Islet precursor cell (in vitro differentiated cells): ENCODE data around the gene KDM4C.
A peak's percentile ranks its signal among the peaks of the same experiment; 100 is the strongest.
"Not testable (repeated sequence)": the region's sequence is repeated elsewhere in the genome, so short reads cannot be mapped to it uniquely, and the experiment has no call there.

Source experiments
- DNase-seq: peaks from one replicate; pipeline ENCODE4 v3.0.0-alpha.2; 2018

KDM4C gene

GRCh38 chr9:7180247-7180646, 422.5 kb downstream of the KDM4C start:
- no peak for DNase-seq

DNA sequence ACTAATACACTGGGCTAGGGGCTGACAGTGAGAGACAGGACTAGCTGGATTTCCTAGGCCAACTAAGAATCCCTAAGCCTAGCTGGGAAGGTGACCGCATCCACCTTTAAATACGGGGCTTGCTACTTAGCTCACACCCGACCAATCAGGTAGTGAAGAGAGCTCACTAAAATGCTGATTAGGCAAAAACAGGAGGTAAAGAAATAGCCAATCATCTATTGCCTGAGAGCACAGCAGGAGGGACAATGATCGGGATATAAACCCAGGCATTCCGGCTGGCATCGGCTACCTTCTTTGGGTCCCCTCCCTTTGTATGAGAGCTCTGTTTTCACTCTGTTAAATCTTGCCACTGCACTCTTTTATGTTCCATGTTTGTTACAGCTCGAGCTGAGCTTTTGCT, 425.4 kb downstream of the KDM4C start:
- DNase-seq, result not testable (repeated sequence)

- DNase-seq, result peak; percentile 93
Observed at GRCh38 chr9:7185612-7186011, 427.8 kb downstream of the KDM4C start.

DNA sequence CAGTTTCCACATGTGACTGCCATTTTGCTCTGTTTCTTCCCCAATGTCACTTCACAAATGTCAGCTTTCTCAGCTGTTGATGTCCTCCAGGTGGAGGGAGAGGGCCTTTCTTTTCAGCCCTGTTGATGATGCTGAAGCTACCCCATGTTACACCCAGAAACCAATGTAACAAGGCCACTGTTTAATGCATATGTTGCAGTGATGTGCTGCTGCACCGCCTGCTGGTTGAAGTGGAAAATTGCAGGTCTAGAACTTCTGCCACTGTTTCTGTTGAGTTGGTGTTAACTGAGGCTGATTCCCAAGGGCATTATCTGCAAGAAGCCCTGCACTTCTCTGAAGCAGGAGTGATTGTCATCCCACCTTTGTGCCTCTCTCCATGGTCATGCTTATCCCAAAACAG, 428.4 kb downstream of the KDM4C start:
- peak; percentile 68 for DNase-seq

GRCh38 chr9:7192266-7192665, 434.5 kb downstream of the KDM4C start:
- DNase-seq, result no peak

DNA sequence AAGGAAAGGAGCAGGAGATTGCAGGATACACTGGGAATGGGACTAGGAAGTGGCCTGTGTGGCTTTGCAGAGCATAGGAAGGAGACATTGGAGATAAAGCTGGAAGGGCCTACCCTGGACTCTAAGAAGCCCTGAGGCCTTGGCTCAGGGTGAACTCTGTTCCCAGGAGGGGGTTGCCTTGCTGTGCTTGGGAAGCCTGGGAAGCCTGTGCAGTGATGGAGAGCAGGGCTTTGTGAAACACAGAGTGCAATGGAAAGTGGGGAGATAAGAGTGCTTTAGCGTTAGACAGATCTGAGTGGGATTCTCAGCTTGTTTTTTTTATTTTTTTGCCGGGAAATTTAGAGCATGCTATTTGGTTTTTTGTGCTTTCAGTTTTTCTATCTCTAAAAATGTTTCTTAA, 437.8 kb downstream of the KDM4C start:
- no peak for DNase-seq

GRCh38 chr9:7196467-7196866, 438.7 kb downstream of the KDM4C start:
- DNase-seq, result no peak

DNA sequence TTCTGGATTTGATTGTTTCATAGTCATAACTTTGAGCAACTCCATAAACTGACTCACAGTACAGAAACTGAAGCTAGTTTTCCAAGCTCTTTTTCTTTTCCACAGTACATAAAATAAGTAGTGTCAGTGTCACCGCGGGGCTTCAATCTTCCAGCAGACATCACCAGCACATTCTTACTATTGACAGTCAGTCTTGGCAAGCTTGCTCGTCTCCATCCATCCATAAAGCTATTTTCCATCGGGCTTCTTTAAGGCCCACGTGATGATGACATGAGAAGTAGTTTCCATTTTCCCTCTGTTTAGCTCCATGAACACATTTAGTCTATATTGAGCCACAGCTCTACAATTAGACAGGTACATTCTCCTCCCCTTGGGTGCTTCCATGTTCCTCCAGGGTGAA, 443.4 kb downstream of the KDM4C start:
- DNase-seq, result no peak

- no peak for DNase-seq
Observed at GRCh38 chr9:7205806-7206205, 448.0 kb downstream of the KDM4C start.

DNA sequence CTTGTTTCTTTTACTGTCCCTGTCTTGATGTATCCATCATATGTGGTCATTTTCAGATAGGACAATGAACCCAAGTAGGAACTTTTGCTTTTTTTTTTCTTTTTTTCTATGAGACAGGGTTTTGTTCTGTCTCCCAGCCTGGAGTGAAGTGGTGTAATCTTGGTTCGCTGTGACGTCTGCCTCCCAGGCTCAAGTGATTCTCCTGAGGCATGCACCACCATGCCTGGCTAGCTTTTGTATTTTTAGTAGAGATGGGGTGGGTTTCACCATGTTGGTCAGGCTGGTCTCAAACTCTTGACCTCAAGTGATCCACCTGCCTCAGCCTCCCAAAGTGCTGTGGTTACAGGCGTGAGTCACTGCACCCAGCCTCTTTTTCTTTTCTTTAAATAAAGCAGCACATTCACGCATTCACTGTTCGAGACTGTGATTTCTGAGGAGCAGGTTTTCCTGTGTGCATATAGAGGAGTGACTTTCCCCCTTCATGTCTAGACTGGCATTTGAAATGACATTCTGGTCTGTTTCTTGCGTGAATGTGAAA, 448.5 kb downstream of the KDM4C start:
- DNase-seq, result no peak

GRCh38 chr9:7209016-7209715, 451.4 kb downstream of the KDM4C start:
- no peak for DNase-seq

GRCh38 chr9:7209990-7210389, 452.2 kb downstream of the KDM4C start:
- DNase-seq, result no peak

GRCh38 chr9:7210854-7211637, 453.3 kb downstream of the KDM4C start:
- peak; percentile 65 for DNase-seq

GRCh38 chr9:7211657-7212056, 453.9 kb downstream of the KDM4C start:
- no peak for DNase-seq

DNA sequence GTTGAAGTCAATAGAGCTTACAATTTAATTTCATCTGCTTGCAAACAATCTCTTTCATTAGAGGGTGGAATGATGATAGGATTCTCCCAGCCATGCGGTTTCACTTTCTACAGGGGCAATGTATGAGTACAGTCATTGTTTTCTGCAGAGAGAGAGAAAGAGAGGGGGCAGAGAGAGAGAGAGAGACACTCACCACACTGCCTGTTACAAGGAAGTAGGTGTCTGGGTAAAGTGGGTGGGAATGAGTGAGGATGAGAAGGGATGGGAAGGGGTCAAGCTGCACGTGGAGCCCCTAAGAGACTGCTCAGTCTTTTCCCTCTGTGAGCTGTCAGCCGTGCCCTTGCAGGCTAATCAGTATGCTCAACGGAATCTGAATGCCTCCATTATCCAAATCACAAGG, 454.3 kb downstream of the KDM4C start:
- no peak for DNase-seq

- DNase-seq, result no peak
Observed at GRCh38 chr9:7216004-7216841, 458.4 kb downstream of the KDM4C start.

DNA sequence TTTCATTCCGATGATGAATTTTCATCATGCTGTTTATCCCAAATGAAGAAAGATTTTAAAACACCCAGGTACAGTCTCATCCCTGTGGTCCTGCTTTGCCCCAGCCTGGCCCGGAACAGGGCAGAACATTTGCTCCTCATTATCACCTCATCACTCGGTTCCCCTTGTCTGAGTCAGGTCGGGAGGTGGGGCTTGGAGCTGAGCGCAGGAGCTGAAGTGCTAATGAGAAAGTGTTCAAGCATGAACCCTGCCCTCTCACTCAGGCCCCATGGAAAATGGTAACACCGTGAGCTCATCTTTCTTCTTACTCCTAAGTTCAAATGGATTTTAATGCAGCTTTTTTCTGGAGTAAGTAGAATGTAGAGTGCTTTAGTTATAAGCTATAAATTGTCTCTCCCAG, 466.2 kb downstream of the KDM4C start:
- DNase-seq, result peak; percentile 62
